Endothelial cell of umbilical vein (primary cell): ENCODE results near the gene C20orf173. TPM values are rescaled to one million over a fixed set of nuclear protein-coding genes. Genes with fewer than 3 reads are reported as not detected.

Experiments
- BruUV-seq: library from RNA; stranded (reverse); fragments of 400-500 nt; replicated peaks from 2 replicates; lab custom pipeline; 2021; lab: Mats Ljungman, UMichigan
- CTCF ChIA-PET: fragments of 300-600, 350-600 bp; sonication (Branson Sonifier 250); formaldehyde crosslinking; loops from one replicate; lab custom pipeline; 2021; ENCODE audit warnings: antibody characterized with exemption, inconsistent platforms; lab: Charles Lee
- POLR2A ChIA-PET: fragments of 300-600, 350-600 bp; sonication (Branson Sonifier 250); formaldehyde crosslinking; loops from one replicate; lab custom pipeline; 2021; ENCODE audit warnings: antibody characterized with exemption, inconsistent platforms; lab: Charles Lee
- DNase-seq: peaks from one replicate; pipeline ENCODE4 v3.0.0-alpha.2; 2011; ENCODE audit warnings: low read depth, low spot score
- FAIRE-seq: peaks from 2 replicates; lab custom pipeline; 2011; peaks lifted over from hg19 to GRCh38; lab: Jason Lieb, UNC
- H2AFZ ChIP-seq: 2 replicates; pipeline ENCODE4 v1.6.0; 2012; ENCODE audit warnings: low read depth, low read length, control low read depth, inconsistent platforms
- H3K27ac ChIP-seq: 2 replicates; pipeline ENCODE4 v1.5.1; 2011; ENCODE audit warnings: low read depth, mild to moderate bottlenecking, control low read depth, low read length, moderate library complexity; ENCODE audit not compliant: insufficient read depth
- H3K27me3 ChIP-seq, 2 experiments: 2 replicates each; pipeline versions ENCODE4 v1.6.0 to v1.6.1; 2011; ENCODE audit warnings: low read length in 2 of 2, mixed read lengths in 1 of 2; ENCODE audit not compliant: control insufficient read depth in 2 of 2, insufficient read depth in 2 of 2
- H3K36me3 ChIP-seq, 2 experiments: 2 replicates in 1 of 2; 3 replicates in 1 of 2; pipeline ENCODE4 v1.5.1; 2011; ENCODE audit warnings: low read length in 2 of 2, mild to moderate bottlenecking in 1 of 2, moderate library complexity in 1 of 2; ENCODE audit not compliant: control insufficient read depth in 2 of 2, insufficient read depth in 2 of 2; ENCODE audit errors: extremely low read depth in 1 of 2
- H3K4me1 ChIP-seq: 3 replicates; pipeline ENCODE4 v1.5.1; 2011; ENCODE audit warnings: mild to moderate bottlenecking, low read length; ENCODE audit not compliant: control insufficient read depth, insufficient read depth; ENCODE audit errors: extremely low read depth
- H3K4me2 ChIP-seq: 2 replicates; pipeline ENCODE4 v1.6.1; 2011; ENCODE audit warnings: low read length, control low read depth, mixed read lengths; ENCODE audit not compliant: insufficient read depth
- H3K4me3 ChIP-seq, 3 experiments: fragments of 200-600 bp in 1 of 3; sonication (generic), shearing (Covaris generic) in 1 of 3; replicated peaks in 1 of 3; 2 replicates each; pipeline ENCODE4 v1.5.1; 2011 to 2016; ENCODE audit warnings: control low read depth in 3 of 3, low read length in 3 of 3, mild to moderate bottlenecking in 2 of 3, inconsistent platforms in 1 of 3, low read depth in 1 of 3, moderate library complexity in 1 of 3; ENCODE audit not compliant: insufficient read depth in 1 of 3
- H3K79me2 ChIP-seq: 2 replicates; pipeline ENCODE4 v1.6.0; 2012; ENCODE audit warnings: low read length, inconsistent platforms; ENCODE audit not compliant: control insufficient read depth, insufficient read depth
- H3K9ac ChIP-seq: replicated peaks from 2 replicates; pipeline ENCODE3; 2011; ENCODE audit warnings: low read length, control low read depth; ENCODE audit not compliant: insufficient read depth; ENCODE audit errors: extremely low read depth
- H3K9me1 ChIP-seq: replicated peaks from 3 replicates; pipeline ENCODE4 v1.6.0; 2011; ENCODE audit warnings: mild to moderate bottlenecking, low read length; ENCODE audit not compliant: control insufficient read depth, insufficient read depth; ENCODE audit errors: extremely low read depth
- H3K9me3 ChIP-seq: replicated peaks from 2 replicates; pipeline ENCODE4 v1.5.1; 2012; ENCODE audit warnings: low read length, inconsistent platforms; ENCODE audit not compliant: control insufficient read depth, insufficient read depth
- H4K20me1 ChIP-seq: replicated peaks from 2 replicates; pipeline ENCODE3; 2011; ENCODE audit warnings: mild to moderate bottlenecking, low read length; ENCODE audit not compliant: control insufficient read depth, insufficient read depth; ENCODE audit errors: extremely low read depth
- CTCF ChIP-seq, 2 donors: IDR thresholded peaks; 1 replicate in 1 of 2; 2 replicates in 1 of 2; pipeline ENCODE4 v1.5.1; 2011; ENCODE audit warnings: low read length in 2 of 2, mild to moderate bottlenecking in 2 of 2, moderate library complexity in 2 of 2, control low read depth in 1 of 2, inconsistent platforms in 1 of 2, low read depth in 1 of 2; ENCODE audit not compliant: insufficient read depth in 1 of 2; ENCODE audit errors: extremely low read depth in 1 of 2
- EZH2 ChIP-seq: IDR thresholded peaks from 2 replicates; pipeline ENCODE4 v1.6.1; 2012; ENCODE audit warnings: borderline replicate concordance, low read depth, mild to moderate bottlenecking, moderate library complexity, low read length, inconsistent platforms; ENCODE audit not compliant: severe bottlenecking
- FOS ChIP-seq: IDR thresholded peaks from 2 replicates; pipeline ENCODE4 v1.6.1; 2011; ENCODE audit warnings: mild to moderate bottlenecking, low read length, moderate library complexity, borderline replicate concordance; ENCODE audit not compliant: insufficient read depth
- GATA2 ChIP-seq: IDR thresholded peaks from 2 replicates; pipeline ENCODE4 v1.7.0; 2011; ENCODE audit warnings: low read depth, mild to moderate bottlenecking, moderate library complexity, mixed read lengths, low read length; ENCODE audit not compliant: insufficient read length, insufficient read depth
- JUN ChIP-seq: IDR thresholded peaks from 2 replicates; pipeline ENCODE4 v1.6.1; 2011; ENCODE audit warnings: borderline replicate concordance, low read depth; ENCODE audit not compliant: insufficient read length, insufficient read depth
- MAX ChIP-seq: IDR thresholded peaks from 2 replicates; pipeline ENCODE4 v1.6.1; 2011; ENCODE audit not compliant: insufficient read depth, insufficient read length
- MYC ChIP-seq: IDR thresholded peaks from one replicate; pipeline ENCODE4 v1.6.1; 2011; ENCODE audit warnings: mild to moderate bottlenecking, low read depth, low read length
- POLR2A ChIP-seq: IDR thresholded peaks from 2 replicates; pipeline ENCODE4 v1.6.1; 2012; ENCODE audit warnings: low read depth, mild to moderate bottlenecking, control low read depth, low read length
- POLR2AphosphoS5 ChIP-seq: IDR thresholded peaks from 2 replicates; pipeline ENCODE4 v1.6.1; 2012; ENCODE audit warnings: low read depth, mild to moderate bottlenecking, control low read depth, low read length, moderate library complexity; ENCODE audit not compliant: insufficient read depth
- dilution Hi-C: fragments of 300-500 bp; cut with MboI; formaldehyde crosslinking; loops from one replicate; pipeline ENCODE4 v1.15.0; 2019; ENCODE audit warnings: low sequenced_read_pairs; ENCODE audit not compliant: extremely low pct_ligation_motif_present
- intact Hi-C: fragments of 100-400 bp; cut with micrococcal nuclease; formaldehyde crosslinking; loops from one replicate; pipeline ENCODE4 v1.10.0; 2022
- polyA plus RNA-seq, 4 experiments: library from polyadenylated mRNA; depleted of rRNA in 3 of 4; stranded (reverse) in 3 of 4; unstranded in 1 of 4; fragments of >200 nt; gene quantifications; 2 replicates each; pipeline versions ENCODE4 v1.2.1 to v1.2.3, GENCODE V29; 2011 to 2012; ENCODE audit warnings: missing spikeins in 1 of 4
- total RNA-seq: library from RNA; stranded (reverse); gene quantifications from 2 replicates; pipeline ENCODE4 v1.2.3, GENCODE V29; 2021

The C20orf173 gene
- total and polyA plus RNA-seq, 2 donors (not counting 3 experiments of a cell fraction or from before 2014, with no cell fraction given), result not detected

DNA sequence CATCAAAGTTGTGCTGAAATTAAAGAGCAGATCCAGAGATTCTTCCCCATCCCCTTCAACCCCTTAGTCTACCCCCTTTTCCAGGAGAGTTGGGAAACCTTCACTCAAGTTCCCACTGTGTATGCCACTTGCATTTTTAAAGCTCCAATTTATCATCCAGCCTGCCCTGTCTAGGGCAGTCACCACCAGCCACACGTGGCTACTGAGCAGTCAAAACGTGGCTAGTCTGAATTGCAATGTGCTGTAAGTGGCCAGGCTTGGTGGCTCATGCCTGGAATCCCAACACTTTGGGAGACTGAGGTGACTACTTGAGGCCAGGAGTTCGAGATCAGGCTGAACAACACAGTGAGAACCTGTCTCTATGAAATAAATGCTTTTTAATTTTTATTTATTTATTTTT, 47.4 kb upstream of the C20orf173 start:
- Histone ChIP-seq H4K20me1 (no peaks in the 10 kb centered on the region), H3K36me3 (no peaks in the 10 kb centered on the region), H3K4me3 (no peak overlapping the region), H3K27me3 (no peaks in the 10 kb centered on the region), H3K9ac (no peak overlapping the region), H3K79me2 (no peaks in the 10 kb centered on the region), H3K9me1 (no peaks in the 10 kb centered on the region), H3K4me2 (no peak overlapping the region), H3K9me3 (no peaks in the 10 kb centered on the region), H3K4me1 (no peaks in the 10 kb centered on the region), H3K27ac (no peak overlapping the region), H2AFZ (no peak overlapping the region)
- DNase-seq (no peak), FAIRE-seq (no peak)
- intact Hi-C loops (no loop called here), dilution Hi-C loops (no loop called here)
- CTCF ChIA-PET, result no interaction called here
- no TSS peak for BruUV-seq
- POLR2A ChIA-PET, result no interaction called here
- TF ChIP-seq CTCF (IDR thresholded peaks at IDR 0.05; ENCODE audit: extremely low read depth in 1 of 2, insufficient read depth in 1 of 2, low read depth in 1 of 2, low read length in 2 of 2) (no peak), MYC (no peak), POLR2A (no peak), JUN (no peak), FOS (no peak), MAX (no peak), EZH2 (no peak), POLR2AphosphoS5 (no peak), GATA2 (no peak)
